B cell (primary cell): ENCODE measurements around the gene RPL13A. TPM values are rescaled to one million over a fixed set of nuclear protein-coding genes. Genes with fewer than 3 reads are reported as not detected.

ENCODE experiments used
- ATAC-seq: fragments of 200-7000 bp; cut with Tn5 transposase; one replicate; pipeline ENCODE4 v1.10.0; 2021; ENCODE audit warnings: low read depth, mild to moderate bottlenecking, moderate number of reproducible peaks, moderate library complexity
- CTCF ChIA-PET: fragments of 350-600 bp; sonication (Branson Sonifier 250); formaldehyde crosslinking; loops from one replicate; lab custom pipeline; 2021; ENCODE audit warnings: antibody characterized with exemption, inconsistent platforms; lab: Charles Lee
- POLR2A ChIA-PET: fragments of 350-600 bp; sonication (Branson Sonifier 250); formaldehyde crosslinking; loops from one replicate; lab custom pipeline; 2021; ENCODE audit warnings: antibody characterized with exemption; lab: Charles Lee
- DNase-seq: peaks from one replicate; pipeline ENCODE4 v3.0.0; 2013
- H2AFZ ChIP-seq: 2 replicates; pipeline ENCODE4 v1.6.1; 2012; ENCODE audit warnings: mild to moderate bottlenecking, low read depth, low read length; ENCODE audit not compliant: insufficient read depth, poor library complexity, severe bottlenecking
- H3K27ac ChIP-seq, 2 donors: 1 replicate in 1 of 2; 2 replicates in 1 of 2; pipeline ENCODE4 v1.5.1; 2012 to 2013; ENCODE audit warnings: low read length in 2 of 2, mild to moderate bottlenecking in 2 of 2, moderate library complexity in 1 of 2
- H3K27me3 ChIP-seq, 4 experiments: fragments of 200-600 bp in 1 of 4; sonication (generic) in 1 of 4; replicated peaks in 1 of 4; 1 replicate in 2 of 4; 2 replicates in 2 of 4; pipeline versions ENCODE4 v1.6.1 to v1.7.0; 2013 to 2016; ENCODE audit warnings: low read length in 3 of 4, mild to moderate bottlenecking in 2 of 4, mixed read lengths in 1 of 4, moderate library complexity in 1 of 4; ENCODE audit not compliant: insufficient read depth in 4 of 4, control insufficient read depth in 3 of 4; ENCODE audit errors: control extremely low read depth in 1 of 4
- H3K36me3 ChIP-seq, 2 experiments: replicated peaks in 1 of 2; 1 replicate in 1 of 2; 2 replicates in 1 of 2; pipeline versions ENCODE4 v1.6.1 to v1.7.1; 2013; ENCODE audit warnings: low read length in 1 of 2; ENCODE audit not compliant: insufficient read depth in 2 of 2, control insufficient read depth in 1 of 2; ENCODE audit errors: control extremely low read depth in 1 of 2, extremely low read depth in 1 of 2
- H3K4me1 ChIP-seq, 2 donors: fragments of 200-600 bp in 1 of 2; sonication (generic) in 1 of 2; 1 replicate in 1 of 2; 2 replicates in 1 of 2; pipeline versions ENCODE4 v1.5.1 to v1.6.1; 2013 to 2017; ENCODE audit warnings: low read length in 2 of 2; ENCODE audit not compliant: control insufficient read depth in 2 of 2, insufficient read depth in 2 of 2
- H3K4me2 ChIP-seq: replicated peaks from 2 replicates; pipeline ENCODE3; 2012; ENCODE audit warnings: mild to moderate bottlenecking, low read depth, low read length; ENCODE audit not compliant: poor library complexity, severe bottlenecking
- H3K4me3 ChIP-seq, 5 experiments: fragments of 200-600 bp in 1 of 5; sonication (generic) in 1 of 5; 1 replicate in 3 of 5; 2 replicates in 2 of 5; pipeline versions ENCODE4 v1.5.1 to v1.7.0; 2011 to 2016; ENCODE audit warnings: low read length in 4 of 5, mild to moderate bottlenecking in 4 of 5, low read depth in 2 of 5, control low read depth in 1 of 5, moderate library complexity in 1 of 5; ENCODE audit not compliant: insufficient read depth in 1 of 5; ENCODE audit errors: control extremely low read depth in 1 of 5, extremely low read depth in 1 of 5
- H3K79me2 ChIP-seq: fragments of 200-600 bp; sonication (generic); one replicate; pipeline ENCODE4 v1.6.0; 2016; ENCODE audit warnings: low read length; ENCODE audit not compliant: control insufficient read depth, insufficient read depth
- H3K9ac ChIP-seq: fragments of 200-600 bp; sonication (generic); 2 replicates; pipeline ENCODE4 v1.6.1; 2017; ENCODE audit warnings: mild to moderate bottlenecking, low read length, moderate library complexity
- H3K9me3 ChIP-seq, 3 donors: one replicate each; pipeline versions ENCODE4 v1.6.1 to v1.7.1; 2013; ENCODE audit warnings: low read length in 2 of 3; ENCODE audit not compliant: control insufficient read depth in 2 of 3, insufficient read depth in 1 of 3; ENCODE audit errors: control extremely low read depth in 1 of 3
- H4K20me1 ChIP-seq: 2 replicates; pipeline ENCODE4 v1.6.0; 2012; ENCODE audit warnings: mild to moderate bottlenecking, low read length; ENCODE audit not compliant: insufficient read depth, control insufficient read depth, poor library complexity, severe bottlenecking
- H3K27ac Mint-ChIP-seq: one replicate; pipeline ENCODE4 v1.8.0; 2021; ENCODE audit warnings: mixed read lengths
- H3K27me3 Mint-ChIP-seq: one replicate; pipeline ENCODE4 v1.8.0; 2021; ENCODE audit warnings: mixed read lengths
- H3K4me1 Mint-ChIP-seq: one replicate; pipeline ENCODE4 v1.8.0; 2021; ENCODE audit warnings: mixed read lengths
- H3K4me3 Mint-ChIP-seq: one replicate; pipeline ENCODE4 v1.8.0; 2021; ENCODE audit warnings: mixed read lengths
- H3K9me3 Mint-ChIP-seq: one replicate; pipeline ENCODE4 v1.8.0; 2022; ENCODE audit warnings: mixed read lengths; ENCODE audit not compliant: insufficient read depth
- CTCF ChIP-seq: fragments of 200-600 bp; IDR thresholded peaks from one replicate; pipeline ENCODE4 v1.8.0; 2022; ENCODE audit warnings: antibody characterized with exemption, mild to moderate bottlenecking
- EZH2 ChIP-seq: IDR thresholded peaks from 2 replicates; pipeline ENCODE4 v1.6.1; 2012; ENCODE audit warnings: borderline replicate concordance, low read depth, mild to moderate bottlenecking, moderate library complexity, low read length; ENCODE audit not compliant: insufficient read depth, poor library complexity, severe bottlenecking
- WGBS: methylation state at CpG from one replicate; pipeline ENCODE4 v1.1.5; 2013; ENCODE audit warnings: missing lambda C conversion rate; ENCODE audit not compliant: insufficient coverage; 5-methylcytosine and 5-hydroxymethylcytosine counted together
- intact Hi-C: fragments of 100-400 bp; cut with micrococcal nuclease; formaldehyde crosslinking; loops from one replicate; pipeline ENCODE4 v1.10.0; 2022
- polyA plus RNA-seq: library from polyadenylated mRNA; depleted of rRNA; stranded (reverse); fragments of >200 nt; gene quantifications from 2 replicates; pipeline ENCODE4 v1.2.3, GENCODE V29; 2012
- total RNA-seq, 2 donors: library from RNA; stranded (reverse); fragments of 120-200 nt in 1 of 2; gene quantifications; 1 replicate in 1 of 2; 2 replicates in 1 of 2; pipeline versions ENCODE4 v1.2.3 to v1.2.4, GENCODE V29; 2013 to 2022

Gene RPL13A
- total and polyA plus RNA-seq, 2 donors (not counting 1 experiment from before 2014, with no cell fraction given) = 5,457 to 6,298 TPM

GRCh38 chr19:49439836-49440235 lies 47.6 kb upstream of the RPL13A start:
- H3K9me3 Mint-ChIP-seq = no peaks in the 10 kb centered on the region
- ChIA-PET CTCF (interaction anchor here (0.7 to 1.6 kb wide), 3 partner anchors 48 to 139 kb away, joined by 3 to 4 read pairs (median 4); no protein-coding TSS in a partner anchor), POLR2A (no interaction called here)
- Histone ChIP-seq H3K4me1 (peaks cover 28 to 42% of the 10 kb centered on the region in 2 donors), H3K36me3 (no peaks in the 10 kb centered on the region), H4K20me1 (no peaks in the 10 kb centered on the region), H2AFZ (no peak overlapping the region), H3K9ac (no peak overlapping the region), H3K27ac (no peak overlapping the region), H3K9me3 (peaks cover 0 to 33% (median 0%) of the 10 kb centered on the region in 3 donors), H3K4me2 (no peak overlapping the region), H3K4me3 (no peak overlapping the region), H3K27me3 (peaks cover 2 to 75% (median 59%) of the 10 kb centered on the region in 4 experiments), H3K79me2 (no peaks in the 10 kb centered on the region)
- ATAC-seq (no peak), DNase-seq (no peak)
- WGBS = 82% methylated on average over 1 of the region's 6 CpGs
- no peak for TF ChIP-seq EZH2
- TF ChIP-seq CTCF = no peak
- H3K4me1 Mint-ChIP-seq = peaks cover 49% of the 10 kb centered on the region
- H3K27me3 Mint-ChIP-seq = peaks cover 72% of the 10 kb centered on the region
- H3K4me3 Mint-ChIP-seq = peak overlapping the region; percentile 32
- no peak overlapping the region for H3K27ac Mint-ChIP-seq
- intact Hi-C loops = no loop called here

- no peak for TF ChIP-seq CTCF
- no peak for TF ChIP-seq EZH2
- Histone ChIP-seq H3K9ac (no peak overlapping the region), H3K27me3 (peaks cover 2 to 67% (median 55%) of the 10 kb centered on the region in 4 experiments), H3K4me1 (peaks cover 28 to 42% of the 10 kb centered on the region in 2 donors), H3K4me2 (peak overlapping the region; percentile 99), H3K9me3 (peaks cover 0 to 29% (median 0%) of the 10 kb centered on the region in 3 donors), H3K4me3 (no peak overlapping the region), H4K20me1 (no peaks in the 10 kb centered on the region), H3K27ac (no peak overlapping the region), H3K36me3 (no peaks in the 10 kb centered on the region), H2AFZ (no peak overlapping the region), H3K79me2 (no peaks in the 10 kb centered on the region)
- peak overlapping the region; percentile 64 for H3K27ac Mint-ChIP-seq
- H3K27me3 Mint-ChIP-seq = peaks cover 64% of the 10 kb centered on the region
- DNase-seq = no peak
- CTCF ChIA-PET = interaction anchor here (0.9 to 1.6 kb wide), 3 partner anchors 11 to 139 kb away, joined by 3 to 4 read pairs (median 4); no protein-coding TSS in a partner anchor
- WGBS = 41% methylated on average over 17 of the region's 19 CpGs
- intact Hi-C loops = no loop called here
- H3K4me1 Mint-ChIP-seq = peaks cover 46% of the 10 kb centered on the region
- ATAC-seq = no peak
- POLR2A ChIA-PET = no interaction called here
- peak overlapping the region; percentile 37 for H3K4me3 Mint-ChIP-seq
- no peaks in the 10 kb centered on the region for H3K9me3 Mint-ChIP-seq
Observed at GRCh38 chr19:49440439-49441209, 46.8 kb upstream of the RPL13A start.
